ENCODE measurements around the gene CFAP100. TPM values are rescaled to one million over a fixed set of nuclear protein-coding genes. Genes with fewer than 3 reads are reported as not detected.

CFAP100 gene
- total RNA-seq, 4 donors from 2014 or later, result 0.98 to 2.8 TPM; not detected in 2

- Histone ChIP-seq H3K9me3 (peaks cover 0 to 11% of the 10 kb centered on the region in 2 donors), H3K36me3 (no peaks in the 10 kb centered on the region), H3K4me1 (no peaks in the 10 kb centered on the region), H3K4me3 (no peak overlapping the region), H3K27ac (no peak overlapping the region), H3K27me3 (no peaks in the 10 kb centered on the region)
- no peak for DNase-seq
- TF ChIP-seq, protein P1, sequence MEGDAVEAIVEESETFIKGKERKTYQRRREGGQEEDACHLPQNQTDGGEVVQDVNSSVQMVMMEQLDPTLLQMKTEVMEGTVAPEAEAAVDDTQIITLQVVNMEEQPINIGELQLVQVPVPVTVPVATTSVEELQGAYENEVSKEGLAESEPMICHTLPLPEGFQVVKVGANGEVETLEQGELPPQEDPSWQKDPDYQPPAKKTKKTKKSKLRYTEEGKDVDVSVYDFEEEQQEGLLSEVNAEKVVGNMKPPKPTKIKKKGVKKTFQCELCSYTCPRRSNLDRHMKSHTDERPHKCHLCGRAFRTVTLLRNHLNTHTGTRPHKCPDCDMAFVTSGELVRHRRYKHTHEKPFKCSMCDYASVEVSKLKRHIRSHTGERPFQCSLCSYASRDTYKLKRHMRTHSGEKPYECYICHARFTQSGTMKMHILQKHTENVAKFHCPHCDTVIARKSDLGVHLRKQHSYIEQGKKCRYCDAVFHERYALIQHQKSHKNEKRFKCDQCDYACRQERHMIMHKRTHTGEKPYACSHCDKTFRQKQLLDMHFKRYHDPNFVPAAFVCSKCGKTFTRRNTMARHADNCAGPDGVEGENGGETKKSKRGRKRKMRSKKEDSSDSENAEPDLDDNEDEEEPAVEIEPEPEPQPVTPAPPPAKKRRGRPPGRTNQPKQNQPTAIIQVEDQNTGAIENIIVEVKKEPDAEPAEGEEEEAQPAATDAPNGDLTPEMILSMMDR (IDR thresholded peaks at IDR 0.05), result no peak
- TF ChIP-seq POLR2A (IDR thresholded peaks at IDR 0.05), result no peak
- intact Hi-C loops (cut with DNase I; ENCODE audit: low total_unique reads), result no loop called here
Measured at GRCh38 chr3:126421573-126422119, 26.9 kb downstream of the CFAP100 start.

- TF ChIP-seq POLR2A (IDR thresholded peaks at IDR 0.05), result no peak
- TF ChIP-seq, protein P1 (IDR thresholded peaks at IDR 0.05), result no peak
- no peak for DNase-seq
Measured at GRCh38 chr3:126422121-126422520, 27.4 kb downstream of the CFAP100 start.

DNA sequence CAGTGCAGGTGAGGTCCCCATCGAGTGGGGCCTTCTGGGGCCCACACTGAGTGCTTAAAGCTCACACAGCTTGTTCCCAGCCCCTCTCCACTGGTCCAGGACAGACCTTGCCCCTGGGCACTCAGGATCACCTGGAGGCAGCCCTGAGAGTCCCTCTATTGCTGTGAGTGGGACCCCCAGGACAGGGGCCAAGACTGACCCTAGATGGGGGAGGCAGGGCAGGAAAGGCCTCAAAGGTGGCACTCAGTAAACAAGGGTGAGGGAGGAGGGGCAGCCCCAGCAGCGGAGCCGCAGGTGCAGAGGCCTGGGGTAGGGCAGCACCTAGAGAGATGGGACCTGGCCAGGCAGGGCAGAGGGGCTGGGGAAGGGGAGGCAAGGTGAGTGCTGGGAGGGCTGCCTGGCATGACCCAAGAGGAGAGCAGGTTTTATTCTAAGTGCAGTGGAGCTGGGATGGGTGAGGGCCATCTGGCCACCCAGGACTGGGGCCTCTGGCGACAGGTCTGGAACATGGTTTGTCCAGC, 27.9 kb downstream of the CFAP100 start:
- no peak for DNase-seq
- peaks cover 0 to 11% of the 10 kb centered on the region in 2 donors for H3K9me3 ChIP-seq
- no peaks in the 10 kb centered on the region for H3K4me1 ChIP-seq
- TF ChIP-seq, protein P1 (IDR thresholded peaks at IDR 0.05), result no peak
- no peak for TF ChIP-seq POLR2A (IDR thresholded peaks at IDR 0.05)
- H3K27me3 ChIP-seq, result no peaks in the 10 kb centered on the region
- intact Hi-C loops (cut with DNase I; ENCODE audit: low total_unique reads), result no loop called here
- no peak overlapping the region for H3K4me3 ChIP-seq
- H3K36me3 ChIP-seq, result no peaks in the 10 kb centered on the region
- no peak overlapping the region for H3K27ac ChIP-seq

More at GRCh38 chr3:126422121-126422520, 27.4 kb downstream of the CFAP100 start:
- Histone ChIP-seq H3K36me3 (no peaks in the 10 kb centered on the region), H3K9me3 (peaks cover 0 to 11% of the 10 kb centered on the region in 2 donors), H3K27ac (no peak overlapping the region), H3K27me3 (no peaks in the 10 kb centered on the region), H3K4me1 (no peaks in the 10 kb centered on the region), H3K4me3 (no peak overlapping the region)
- intact Hi-C loops (cut with DNase I; ENCODE audit: low total_unique reads), result no loop called here

- H3K4me3 ChIP-seq, result no peak overlapping the region
- no peak overlapping the region for H3K27ac ChIP-seq
- H3K27me3 ChIP-seq, result no peaks in the 10 kb centered on the region
- intact Hi-C loops (cut with DNase I; ENCODE audit: low total_unique reads), result no loop called here
- peaks cover 0 to 11% of the 10 kb centered on the region in 2 donors for H3K9me3 ChIP-seq
- TF ChIP-seq POLR2A (IDR thresholded peaks at IDR 0.05), result no peak
- no peaks in the 10 kb centered on the region for H3K36me3 ChIP-seq
- DNase-seq, result peak in 1 of 2 donors; percentile 11
- H3K4me1 ChIP-seq, result no peaks in the 10 kb centered on the region
Measured at GRCh38 chr3:126423191-126424038, 28.7 kb downstream of the CFAP100 start.

DNA sequence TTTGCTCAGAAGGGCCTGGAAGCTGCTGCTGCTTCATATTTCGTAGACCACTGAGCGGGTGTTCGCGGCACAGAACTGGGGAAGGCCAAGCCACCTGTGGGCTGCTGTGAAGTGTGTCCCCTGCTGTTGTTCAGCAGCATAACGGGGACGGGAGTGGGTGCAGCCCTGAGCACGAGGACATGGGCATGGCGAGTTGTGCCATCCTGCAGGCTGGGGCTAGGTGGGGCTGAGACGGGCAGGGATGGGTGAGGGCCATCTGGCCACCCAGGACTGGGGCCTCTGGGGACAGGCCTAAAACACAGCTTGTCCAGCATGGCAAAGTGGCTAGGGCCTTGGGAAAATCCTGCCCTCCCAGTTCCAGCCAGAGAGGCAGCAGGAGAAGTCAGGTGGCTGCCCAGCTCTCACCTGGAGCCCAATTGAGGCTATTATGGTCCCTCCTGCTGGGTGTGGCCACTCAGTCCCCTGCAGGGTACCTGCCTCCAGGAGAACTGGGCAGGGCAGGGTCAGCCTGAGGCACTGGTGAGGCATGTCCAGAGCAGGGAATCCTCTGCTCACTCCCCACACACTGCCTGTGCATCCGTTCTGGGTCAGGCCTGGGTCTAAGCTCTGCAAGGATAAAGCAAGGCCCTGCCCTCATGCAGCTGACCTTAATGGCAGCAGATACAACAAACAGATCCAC, 29.5 kb downstream of the CFAP100 start:
- intact Hi-C loops (cut with DNase I; ENCODE audit: low total_unique reads), result no loop called here
- Histone ChIP-seq H3K27ac (no peak overlapping the region), H3K9me3 (peaks cover 0 to 11% of the 10 kb centered on the region in 2 donors), H3K36me3 (no peaks in the 10 kb centered on the region), H3K4me1 (no peaks in the 10 kb centered on the region), H3K27me3 (no peaks in the 10 kb centered on the region), H3K4me3 (no peak overlapping the region)
- TF ChIP-seq, protein P1 (IDR thresholded peaks at IDR 0.05), result no peak
- no peak for TF ChIP-seq POLR2A (IDR thresholded peaks at IDR 0.05)
- no peak for DNase-seq
